GM23248 (cell line): ENCODE data around the gene PHF21B. TPM values are rescaled to one million over a fixed set of nuclear protein-coding genes. Genes with fewer than 3 reads are reported as not detected.

Experiments used
- DNase-seq: peaks from one replicate; pipeline ENCODE4 v3.0.0-alpha.2; 2015
- H2AFZ ChIP-seq: fragments of 200-600 bp; sonication (generic); 2 replicates; pipeline ENCODE4 v1.6.1; 2016; ENCODE audit warnings: antibody characterized with exemption
- H3F3A ChIP-seq: fragments of 200-600 bp; sonication (generic); 2 replicates; pipeline ENCODE4 v1.6.1; 2016; ENCODE audit warnings: mild to moderate bottlenecking, antibody characterized with exemption, mixed run types; ENCODE audit not compliant: insufficient read depth
- H3K27ac ChIP-seq: fragments of 200-600 bp; sonication (generic); 2 replicates; pipeline ENCODE4 v1.5.1; 2016; ENCODE audit warnings: mild to moderate bottlenecking
- H3K27me3 ChIP-seq: fragments of 200-600 bp; sonication (generic); replicated peaks from 2 replicates; pipeline ENCODE4 v1.6.1; 2016; ENCODE audit warnings: mild to moderate bottlenecking; ENCODE audit not compliant: insufficient read depth
- H3K36me3 ChIP-seq: fragments of 200-600 bp; sonication (generic); 2 replicates; pipeline ENCODE4 v1.6.1; 2016; ENCODE audit warnings: low read depth, mild to moderate bottlenecking
- H3K4me1 ChIP-seq: fragments of 200-600 bp; sonication (generic); 2 replicates; pipeline ENCODE4 v1.6.1; 2016; ENCODE audit warnings: mild to moderate bottlenecking; ENCODE audit not compliant: insufficient read depth
- H3K4me2 ChIP-seq: fragments of 200-600 bp; sonication (generic); one replicate; pipeline ENCODE4 v1.6.1; 2016; ENCODE audit warnings: mild to moderate bottlenecking; ENCODE audit not compliant: unreplicated experiment
- H3K4me3 ChIP-seq: fragments of 200-600 bp; sonication (generic); 2 replicates; pipeline ENCODE4 v1.5.1; 2016; ENCODE audit warnings: mild to moderate bottlenecking
- H3K79me2 ChIP-seq: fragments of 200-600 bp; sonication (generic); 2 replicates; pipeline ENCODE4 v1.6.1; 2016; ENCODE audit warnings: mild to moderate bottlenecking; ENCODE audit not compliant: insufficient read depth
- H3K9ac ChIP-seq: fragments of 200-600 bp; sonication (generic); 2 replicates; pipeline ENCODE4 v1.6.1; 2016; ENCODE audit warnings: mild to moderate bottlenecking
- H3K9me2 ChIP-seq: fragments of 200-600 bp; sonication (generic); 2 replicates; pipeline ENCODE4 v1.6.1; 2016; ENCODE audit warnings: mixed run types, mild to moderate bottlenecking, moderate library complexity; ENCODE audit not compliant: insufficient read depth
- H3K9me3 ChIP-seq: fragments of 200-600 bp; sonication (generic); one replicate; pipeline ENCODE4 v1.6.1; 2017; ENCODE audit warnings: low read depth
- H4K20me1 ChIP-seq: fragments of 200-600 bp; sonication (generic); 2 replicates; pipeline ENCODE4 v1.6.0; 2016; ENCODE audit not compliant: insufficient read depth
- EZH2 ChIP-seq: fragments of 200-600 bp; sonication (generic); IDR thresholded peaks from 2 replicates; pipeline ENCODE4 v1.6.1; 2018; ENCODE audit warnings: antibody characterized with exemption, mild to moderate bottlenecking; ENCODE audit not compliant: insufficient read depth, poor library complexity, severe bottlenecking
- EZH2phosphoT487 ChIP-seq: fragments of 200-600 bp; sonication (generic); IDR thresholded peaks from 2 replicates; pipeline ENCODE4 v1.6.1; 2018; ENCODE audit warnings: antibody characterized with exemption, moderate library complexity, mild to moderate bottlenecking, low read depth; ENCODE audit not compliant: insufficient read depth
- WGBS, 2 experiments: methylation state at CpG; one replicate each; pipeline ENCODE4 v1.1.6; 2015 to 2017; ENCODE audit warnings: low lambda C conversion rate in 2 of 2, low coverage in 1 of 2; ENCODE audit errors: missing lambda C conversion rate in 2 of 2; 5-methylcytosine and 5-hydroxymethylcytosine counted together
- in situ Hi-C: fragments of 300-500 bp; cut with MboI; formaldehyde crosslinking; loops from 2 replicates; pipeline ENCODE4 v1.15.0; 2020
- polyA plus RNA-seq: library from polyadenylated mRNA; unstranded; fragments of >200 nt; fragmentation: Nextera tagmentation; extraction: Ambion mirVana; gene quantifications from 2 replicates; pipeline ENCODE4 v1.2.1, GENCODE V29; 2016
- total RNA-seq: library from RNA; depleted of rRNA; stranded (reverse); fragments of >200 nt; shearing (Covaris generic); gene quantifications from 2 replicates; pipeline ENCODE4 v1.2.3, GENCODE V29; 2014

Gene PHF21B
- total and polyA plus RNA-seq, 2 experiments from 2014 or later: not detected

- no peak for DNase-seq
- Histone ChIP-seq H3K9ac (no peak overlapping the region), H3K27me3 (no peaks in the 10 kb centered on the region), H3F3A (no peaks in the 10 kb centered on the region), H2AFZ (no peak overlapping the region), H3K36me3 (no peaks in the 10 kb centered on the region), H3K9me3 (no peaks in the 10 kb centered on the region), H3K4me2 (no peak overlapping the region), H3K4me3 (no peak overlapping the region), H3K9me2 (no peaks in the 10 kb centered on the region), H4K20me1 (no peaks in the 10 kb centered on the region), H3K27ac (no peak overlapping the region), H3K4me1 (no peaks in the 10 kb centered on the region), H3K79me2 (no peaks in the 10 kb centered on the region)
- in situ Hi-C loops: no loop called here
- TF ChIP-seq EZH2 (no peak), EZH2phosphoT487 (no peak)
- 76 to 78% methylated on average over 23 to 24 of the region's 24 CpGs for WGBS, 2 experiments
These were observed 96.4 kb downstream of the PHF21B start for GRCh38 chr22:44913198-44913983.

GRCh38 chr22:44909241-44909640, 100.6 kb downstream of the PHF21B start:
- Histone ChIP-seq H3K27ac (no peak overlapping the region), H3K9me3 (no peaks in the 10 kb centered on the region), H3K79me2 (no peaks in the 10 kb centered on the region), H3K9me2 (no peaks in the 10 kb centered on the region), H3K9ac (no peak overlapping the region), H3K4me3 (no peak overlapping the region), H4K20me1 (no peaks in the 10 kb centered on the region), H3F3A (no peaks in the 10 kb centered on the region), H3K4me2 (no peak overlapping the region), H3K4me1 (no peaks in the 10 kb centered on the region), H3K36me3 (no peaks in the 10 kb centered on the region), H3K27me3 (peaks cover 2% of the 10 kb centered on the region; the same call in 1 of the 2 replicates), H2AFZ (no peak overlapping the region)
- in situ Hi-C loops: no loop called here
- TF ChIP-seq EZH2phosphoT487 (no peak), EZH2 (no peak)
- WGBS, 2 experiments: 52 to 61% methylated on average over 6 of the region's 6 CpGs
- DNase-seq: no peak

GRCh38 chr22:44907765-44908737, 101.8 kb downstream of the PHF21B start:
- H2AFZ ChIP-seq: no peak overlapping the region
- no peaks in the 10 kb centered on the region for H3K79me2 ChIP-seq
- H3K9me3 ChIP-seq: no peaks in the 10 kb centered on the region
- peaks cover 6% of the 10 kb centered on the region; the same call in 1 of the 2 replicates for H3K27me3 ChIP-seq
- H3K4me3 ChIP-seq: no peak overlapping the region
- H3K4me1 ChIP-seq: no peaks in the 10 kb centered on the region
- DNase-seq: no peak
- no peaks in the 10 kb centered on the region for H3K36me3 ChIP-seq
- H3F3A ChIP-seq: no peaks in the 10 kb centered on the region
- TF ChIP-seq EZH2phosphoT487: no peak
- no peak overlapping the region for H3K4me2 ChIP-seq
- no peak overlapping the region for H3K9ac ChIP-seq
- no peak overlapping the region for H3K27ac ChIP-seq
- H4K20me1 ChIP-seq: no peaks in the 10 kb centered on the region
- in situ Hi-C loops: no loop called here
- 55 to 61% methylated on average over 21 of the region's 21 CpGs for WGBS, 2 experiments
- no peaks in the 10 kb centered on the region for H3K9me2 ChIP-seq

GRCh38 chr22:44906999-44907644, 102.7 kb downstream of the PHF21B start:
- no peaks in the 10 kb centered on the region for H4K20me1 ChIP-seq
- no peak for DNase-seq
- WGBS, 2 experiments: 71 to 75% methylated on average over 18 of the region's 18 CpGs
- H3K79me2 ChIP-seq: no peaks in the 10 kb centered on the region
- H2AFZ ChIP-seq: no peak overlapping the region
- H3K27ac ChIP-seq: no peak overlapping the region
- in situ Hi-C loops: no loop called here
- H3K9me2 ChIP-seq: no peaks in the 10 kb centered on the region
- H3K27me3 ChIP-seq: peaks cover 6% of the 10 kb centered on the region; the same call in 1 of the 2 replicates
- TF ChIP-seq EZH2: no peak
- TF ChIP-seq EZH2phosphoT487: no peak
- no peak overlapping the region for H3K4me3 ChIP-seq
- no peaks in the 10 kb centered on the region for H3K9me3 ChIP-seq
- no peaks in the 10 kb centered on the region for H3K4me1 ChIP-seq
- no peaks in the 10 kb centered on the region for H3K36me3 ChIP-seq
- no peak overlapping the region for H3K4me2 ChIP-seq
- no peak overlapping the region for H3K9ac ChIP-seq
- H3F3A ChIP-seq: no peaks in the 10 kb centered on the region
